ENCODE measurements around the gene ZFPM1.

GRCh38 chr16:88512728-88513696 lies 59.9 kb downstream of the ZFPM1 start:
- TF ChIP-seq CTCF (IDR thresholded peaks at IDR 0.05) (no peak), POLR2A (IDR thresholded peaks at IDR 0.05) (no peak), EP300 (IDR thresholded peaks at IDR 0.05) (no peak)

Data from suprapubic skin (tissue), 3 donors.